DMS153 treated with DMSO at 0.1 percent for 48 hours (cell line): ENCODE results near the gene DENND2C.

Experiments used
- DNase-seq: peaks from one replicate; lab custom pipeline; 2025; ENCODE audit not compliant: unreplicated experiment; lab: John Stamatoyannopoulos, UW

DENND2C gene

DNA sequence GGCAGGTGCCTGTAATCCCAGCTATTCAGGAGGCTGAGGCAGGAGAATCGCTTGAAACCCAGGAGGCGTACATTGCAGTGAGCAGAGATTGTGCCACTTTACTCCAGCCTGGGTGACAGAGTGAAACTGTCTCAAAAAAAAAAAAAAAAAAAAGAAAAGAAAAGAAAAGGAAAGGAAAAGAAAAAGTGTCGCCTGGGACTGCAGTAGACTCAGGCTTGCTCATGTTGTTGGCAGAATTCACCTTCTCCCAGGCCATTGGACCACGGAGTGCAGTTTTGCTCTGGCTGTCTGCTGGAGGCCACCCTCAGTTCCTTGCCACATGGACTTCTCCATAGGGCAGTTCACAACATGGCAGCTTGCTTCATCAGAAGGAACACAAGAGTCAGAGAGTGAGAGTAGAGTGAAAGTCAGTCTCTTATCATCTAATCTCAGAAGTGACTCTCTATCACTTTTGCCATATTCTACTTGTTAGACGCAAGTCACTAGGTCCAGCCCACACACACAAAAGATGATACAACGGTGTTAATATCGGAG is 117.7 kb downstream of the DENND2C start:
- DNase-seq: no peak

DNA sequence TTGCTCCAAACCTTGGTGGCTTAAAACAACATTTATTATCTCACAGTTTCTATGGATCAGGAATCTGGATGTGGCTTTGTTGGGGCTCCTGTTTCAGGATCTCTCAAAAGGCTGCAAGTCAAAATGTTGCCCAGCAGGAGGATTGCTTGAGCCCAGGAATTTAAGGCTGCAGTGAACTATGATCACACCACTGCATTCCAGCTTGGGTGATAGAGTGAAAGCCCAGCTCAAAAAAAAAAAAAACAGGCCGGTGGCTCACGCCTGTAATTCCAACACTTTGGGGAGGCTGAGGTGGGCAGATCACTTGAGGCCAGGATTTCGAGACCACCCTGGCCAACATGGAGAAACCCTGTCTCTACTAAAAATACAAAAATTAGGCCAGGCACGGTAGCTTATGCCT is 118.4 kb downstream of the DENND2C start:
- no peak for DNase-seq

DNA sequence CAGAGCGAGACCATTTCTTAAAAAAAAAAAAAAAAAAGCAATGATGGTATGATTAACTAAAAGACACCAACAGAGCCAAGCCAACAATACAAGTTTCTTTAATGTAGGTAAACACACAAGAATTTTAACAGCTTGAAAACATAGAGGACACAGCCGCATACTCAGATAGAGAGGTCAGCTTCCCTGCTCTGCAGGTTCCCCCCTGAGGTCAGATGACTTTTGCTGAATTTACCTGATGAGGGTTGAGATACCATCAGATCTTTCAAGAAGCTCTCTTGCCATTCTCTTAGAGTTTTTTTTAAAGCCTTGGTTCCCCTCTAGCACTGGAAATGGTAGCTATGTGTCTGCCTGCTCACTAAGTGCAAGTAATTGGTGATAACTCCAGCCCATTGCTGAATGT is 119.5 kb downstream of the DENND2C start:
- no peak for DNase-seq

DNA sequence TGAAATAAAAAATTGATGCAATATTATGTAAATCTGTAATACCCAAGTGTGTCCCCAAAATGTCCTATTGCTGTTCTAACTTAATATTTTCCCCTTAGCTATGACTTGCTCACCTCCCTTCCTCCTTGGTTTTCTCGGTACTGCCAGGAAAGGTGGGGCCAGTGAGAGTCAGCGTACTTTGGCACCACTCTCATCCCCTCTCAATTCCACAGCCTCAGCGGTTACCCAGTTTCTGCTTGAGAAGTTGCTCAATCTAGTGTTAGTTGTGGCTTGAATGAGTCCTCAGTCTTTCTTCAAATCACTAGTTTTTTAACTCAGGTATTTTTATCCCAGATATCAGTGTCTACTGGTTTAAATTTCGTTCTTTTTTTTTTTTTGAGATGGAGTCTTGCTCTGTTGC is 120.7 kb downstream of the DENND2C start:
- DNase-seq: no peak

DNA sequence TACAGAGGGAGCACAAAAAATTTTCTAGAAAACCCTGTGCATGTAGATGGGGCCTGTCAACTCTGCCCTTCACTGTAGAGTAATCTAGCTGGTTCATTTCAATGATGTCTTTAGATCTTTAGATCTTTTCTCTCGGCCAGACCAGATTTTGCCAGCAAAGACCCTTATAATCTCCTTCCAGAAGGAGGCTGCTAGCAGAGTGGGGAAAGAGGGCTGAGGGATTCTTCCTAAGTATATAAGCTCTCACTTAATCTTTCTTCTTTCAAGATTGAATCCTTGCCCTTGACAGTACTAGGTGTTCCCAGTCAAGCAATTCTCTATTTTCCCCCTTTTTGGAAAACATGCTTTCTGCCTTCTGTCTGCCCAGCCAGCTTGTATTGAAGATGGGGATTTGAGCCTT is 122.8 kb downstream of the DENND2C start:
- DNase-seq: no peak

DNA sequence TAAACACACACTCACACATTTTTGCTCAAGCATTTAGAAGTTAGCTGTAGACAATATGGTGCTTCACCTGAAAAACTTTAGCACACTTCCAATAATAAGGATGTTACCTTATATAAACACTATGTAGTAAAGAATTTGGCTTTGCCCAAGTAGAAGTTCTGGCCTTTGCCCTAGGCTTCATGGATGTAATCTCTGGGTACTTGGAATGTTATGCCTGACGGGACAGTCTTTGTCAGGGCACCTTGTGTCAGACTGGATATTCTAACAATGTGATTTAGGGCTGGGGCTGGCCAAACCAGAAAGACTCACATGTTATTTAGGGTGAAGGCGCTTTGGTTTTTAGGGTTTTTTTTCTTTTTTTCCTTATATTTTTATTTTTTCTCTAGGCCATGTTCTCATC is 124.1 kb downstream of the DENND2C start:
- DNase-seq: no peak

DNA sequence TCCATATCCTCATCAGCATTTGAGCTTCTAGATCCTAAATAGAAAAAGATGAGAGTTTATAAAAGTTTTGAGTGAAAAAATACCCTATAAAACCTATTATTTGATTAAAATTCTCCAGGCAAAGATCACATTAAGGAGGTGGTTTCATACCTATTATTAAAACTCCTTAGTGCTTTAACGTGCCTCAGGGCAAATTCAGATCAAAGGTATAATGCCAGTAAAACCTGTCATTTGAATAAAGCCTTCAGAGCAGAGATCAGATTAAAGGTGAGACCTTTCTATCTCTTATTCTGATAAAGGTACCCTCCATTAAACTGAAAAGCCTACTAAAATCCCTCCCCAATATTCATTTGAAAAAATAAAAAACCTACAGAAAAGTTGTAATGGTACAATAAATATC is 124.5 kb downstream of the DENND2C start:
- DNase-seq: no peak

DNA sequence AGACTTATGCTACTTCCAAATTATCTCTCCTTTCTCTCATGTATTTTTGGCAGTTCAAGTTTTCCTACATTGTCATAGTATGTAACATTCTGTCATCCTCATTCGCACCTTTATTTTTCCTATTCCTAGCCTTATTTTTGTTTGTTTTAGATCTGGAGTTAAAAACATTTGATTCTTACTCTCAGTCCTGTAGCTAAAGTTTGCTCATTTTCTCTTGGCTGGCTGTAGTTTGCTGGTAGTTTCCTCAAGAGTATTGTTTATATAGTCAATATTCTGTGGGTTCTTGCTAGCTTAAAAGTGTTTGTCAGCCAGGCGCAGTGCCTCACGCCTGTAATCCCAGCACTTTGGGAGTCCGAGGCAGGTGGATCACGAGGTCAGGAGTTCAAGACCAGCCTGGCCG is 129.0 kb downstream of the DENND2C start:
- no peak for DNase-seq

DNA sequence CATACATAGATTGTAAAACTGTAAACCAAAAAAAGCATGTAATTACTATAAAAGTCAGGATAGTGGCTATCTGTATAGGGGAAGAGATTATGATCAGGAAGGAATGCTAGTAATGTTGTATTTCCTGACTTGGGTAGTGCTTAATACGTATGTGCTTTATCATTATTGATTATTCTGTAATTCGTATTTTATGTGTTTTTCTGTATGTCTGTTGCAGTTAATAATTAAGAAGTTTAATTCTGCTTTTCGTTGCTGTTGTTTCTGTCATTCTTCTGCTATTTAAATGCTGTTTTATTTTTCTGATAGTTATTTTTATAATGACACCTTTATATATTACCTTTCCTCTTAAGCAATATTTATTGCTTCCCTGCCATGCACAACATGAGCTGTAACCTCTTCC is 129.6 kb downstream of the DENND2C start:
- DNase-seq: no peak

DNA sequence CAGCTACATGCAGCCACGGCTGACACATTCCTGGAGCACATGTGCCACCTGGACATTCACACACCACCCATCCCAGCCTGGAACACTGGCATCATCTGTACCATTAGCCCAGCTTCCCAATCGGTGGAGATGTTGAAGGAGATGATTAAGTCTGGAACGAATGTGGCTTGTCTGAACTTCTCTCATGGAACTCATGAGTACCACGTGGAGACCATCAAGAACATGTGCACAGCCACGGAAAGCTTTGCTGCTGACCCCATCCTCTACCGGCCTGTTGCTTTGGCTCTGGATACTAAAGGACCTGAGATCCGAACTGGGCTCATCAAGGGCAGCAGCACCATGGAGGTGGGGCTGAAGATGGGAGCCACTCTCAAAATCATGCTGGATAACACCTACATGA is 133.8 kb downstream of the DENND2C start:
- no peak for DNase-seq

DNA sequence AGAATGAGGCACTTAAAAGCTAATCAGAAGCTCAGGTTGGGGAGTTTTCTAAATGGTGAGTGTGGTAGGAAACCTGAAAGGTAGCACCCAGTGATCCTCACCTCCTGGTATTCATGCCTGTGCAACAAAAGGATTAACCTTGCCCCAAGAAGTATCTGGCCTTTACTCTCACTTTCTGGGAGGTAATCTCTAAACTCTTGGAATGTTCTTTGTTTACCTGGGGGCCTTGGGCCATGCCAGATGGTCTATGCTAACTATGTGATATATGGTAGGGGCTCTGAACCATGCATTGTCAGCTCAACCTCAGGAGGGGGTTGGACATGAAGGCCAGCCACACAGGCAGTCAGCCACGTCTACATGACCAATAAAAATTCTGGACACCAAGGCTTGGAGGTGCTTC is 134.4 kb downstream of the DENND2C start:
- no peak for DNase-seq
